Karpas-422 (cell line): ENCODE measurements around the gene CGB3. TPM values are rescaled to one million over a fixed set of nuclear protein-coding genes. Genes with fewer than 3 reads are reported as not detected.
"Not testable (repeated sequence)": the region's sequence is repeated elsewhere in the genome, so short reads cannot be mapped to it uniquely, and the experiment has no call there.

Source experiments
- DNase-seq: peaks from one replicate; pipeline ENCODE4 v3.0.0-alpha.2; 2015
- H2AFZ ChIP-seq: fragments of 200-600 bp; sonication (generic); 2 replicates; pipeline ENCODE4 v1.6.1; 2014; ENCODE audit warnings: antibody characterized with exemption, low read length, mixed read lengths
- H3K27ac ChIP-seq: fragments of 200-600 bp; sonication (generic); 2 replicates; pipeline ENCODE4 v1.5.1; 2014; ENCODE audit warnings: mild to moderate bottlenecking, low read length, moderate library complexity
- H3K27me3 ChIP-seq: fragments of 200-600 bp; sonication (generic); 2 replicates; pipeline ENCODE4 v1.6.1; 2014; ENCODE audit warnings: low read length, mixed read lengths
- H3K36me3 ChIP-seq: fragments of 200-600 bp; sonication (generic); 2 replicates; pipeline ENCODE4 v1.6.1; 2014; ENCODE audit warnings: low read length, mixed read lengths; ENCODE audit not compliant: insufficient read depth
- H3K4me1 ChIP-seq: fragments of 200-600 bp; sonication (generic); 2 replicates; pipeline ENCODE4 v1.6.1; 2014; ENCODE audit warnings: mild to moderate bottlenecking, low read length, mixed read lengths
- H3K4me2 ChIP-seq: fragments of 200-600 bp; sonication (generic); 2 replicates; pipeline ENCODE4 v1.6.1; 2014; ENCODE audit warnings: low read length, low read depth, mild to moderate bottlenecking; ENCODE audit not compliant: poor library complexity, severe bottlenecking
- H3K4me3 ChIP-seq: fragments of 200-600 bp; sonication (generic); 2 replicates; pipeline ENCODE4 v1.5.1; 2014; ENCODE audit warnings: mild to moderate bottlenecking, antibody characterized with exemption, low read length, mixed read lengths
- H3K79me2 ChIP-seq: fragments of 200-600 bp; sonication (generic); 2 replicates; pipeline ENCODE4 v1.6.1; 2014; ENCODE audit warnings: mild to moderate bottlenecking, low read length, mixed read lengths
- H3K9ac ChIP-seq: fragments of 200-600 bp; sonication (generic); 2 replicates; pipeline ENCODE4 v1.6.0; 2014; ENCODE audit warnings: low read length
- H3K9me2 ChIP-seq: fragments of 200-600 bp; sonication (generic), shearing (Covaris generic); replicated peaks from 2 replicates; pipeline ENCODE4 v1.6.0; 2014; ENCODE audit warnings: mild to moderate bottlenecking, low read length, moderate library complexity; ENCODE audit not compliant: insufficient read depth
- H3K9me3 ChIP-seq: fragments of 300-700, 200-600 bp; sonication (generic); 2 replicates; pipeline ENCODE4 v1.6.1; 2014; ENCODE audit warnings: low read length, mixed read lengths
- H4K20me1 ChIP-seq: fragments of 200-600 bp; sonication (generic); 2 replicates; pipeline ENCODE4 v1.6.1; 2014; ENCODE audit warnings: mild to moderate bottlenecking, antibody characterized with exemption, low read length, low read depth; ENCODE audit not compliant: insufficient read depth
- total RNA-seq: library from RNA; depleted of rRNA; stranded (reverse); fragments of >200 nt; shearing (Covaris generic); gene quantifications from 2 replicates; pipeline ENCODE4 v1.2.3, GENCODE V29; 2014; ENCODE audit warnings: low replicate concordance

CGB3 gene
- total RNA-seq, 1 experiment from 2014 or later: not detected

GRCh38 chr19:49022116-49022515 is 2.0 kb downstream of the CGB3 start:
- no peak overlapping the region for H3K9ac ChIP-seq
- no peak overlapping the region for H2AFZ ChIP-seq
- H3K4me2 ChIP-seq: no peak overlapping the region
- H3K27me3 ChIP-seq: no peaks in the 10 kb centered on the region
- H3K4me1 ChIP-seq: peaks cover 16% of the 10 kb centered on the region
- no peaks in the 10 kb centered on the region for H3K9me3 ChIP-seq
- no peak overlapping the region for H3K27ac ChIP-seq
- no peaks in the 10 kb centered on the region for H3K79me2 ChIP-seq
- H3K36me3 ChIP-seq: no peaks in the 10 kb centered on the region
- DNase-seq: peak; percentile 49
- no peak overlapping the region for H3K4me3 ChIP-seq
- no peaks in the 10 kb centered on the region for H3K9me2 ChIP-seq
- H4K20me1 ChIP-seq: peaks cover 22% of the 10 kb centered on the region; the same call in 1 of the 2 replicates

- no peaks in the 10 kb centered on the region for H3K36me3 ChIP-seq
- H3K27ac ChIP-seq: no peak overlapping the region
- DNase-seq: peak; percentile 78
- no peaks in the 10 kb centered on the region for H3K27me3 ChIP-seq
- H3K4me1 ChIP-seq: peaks cover 16% of the 10 kb centered on the region
- no peak overlapping the region for H3K4me3 ChIP-seq
- H3K9ac ChIP-seq: no peak overlapping the region
- no peaks in the 10 kb centered on the region for H3K9me2 ChIP-seq
- no peak overlapping the region for H2AFZ ChIP-seq
- H3K4me2 ChIP-seq: peak overlapping the region; percentile 8
- peaks cover 22% of the 10 kb centered on the region; the same call in 1 of the 2 replicates for H4K20me1 ChIP-seq
- no peaks in the 10 kb centered on the region for H3K9me3 ChIP-seq
- no peaks in the 10 kb centered on the region for H3K79me2 ChIP-seq
Measured at GRCh38 chr19:49020931-49021895, 2.9 kb downstream of the CGB3 start.

GRCh38 chr19:49020342-49020741 is 3.8 kb downstream of the CGB3 start:
- Histone ChIP-seq H3K4me1 (peaks cover 16% of the 10 kb centered on the region), H3K9ac (no peak overlapping the region), H3K79me2 (no peaks in the 10 kb centered on the region), H3K4me3 (no peak overlapping the region), H3K9me2 (no peaks in the 10 kb centered on the region), H3K27me3 (no peaks in the 10 kb centered on the region), H4K20me1 (peaks cover 22% of the 10 kb centered on the region; the same call in 1 of the 2 replicates), H2AFZ (no peak overlapping the region), H3K4me2 (no peak overlapping the region), H3K9me3 (no peaks in the 10 kb centered on the region), H3K27ac (no peak overlapping the region), H3K36me3 (no peaks in the 10 kb centered on the region)
- DNase-seq: peak; percentile 64

DNA sequence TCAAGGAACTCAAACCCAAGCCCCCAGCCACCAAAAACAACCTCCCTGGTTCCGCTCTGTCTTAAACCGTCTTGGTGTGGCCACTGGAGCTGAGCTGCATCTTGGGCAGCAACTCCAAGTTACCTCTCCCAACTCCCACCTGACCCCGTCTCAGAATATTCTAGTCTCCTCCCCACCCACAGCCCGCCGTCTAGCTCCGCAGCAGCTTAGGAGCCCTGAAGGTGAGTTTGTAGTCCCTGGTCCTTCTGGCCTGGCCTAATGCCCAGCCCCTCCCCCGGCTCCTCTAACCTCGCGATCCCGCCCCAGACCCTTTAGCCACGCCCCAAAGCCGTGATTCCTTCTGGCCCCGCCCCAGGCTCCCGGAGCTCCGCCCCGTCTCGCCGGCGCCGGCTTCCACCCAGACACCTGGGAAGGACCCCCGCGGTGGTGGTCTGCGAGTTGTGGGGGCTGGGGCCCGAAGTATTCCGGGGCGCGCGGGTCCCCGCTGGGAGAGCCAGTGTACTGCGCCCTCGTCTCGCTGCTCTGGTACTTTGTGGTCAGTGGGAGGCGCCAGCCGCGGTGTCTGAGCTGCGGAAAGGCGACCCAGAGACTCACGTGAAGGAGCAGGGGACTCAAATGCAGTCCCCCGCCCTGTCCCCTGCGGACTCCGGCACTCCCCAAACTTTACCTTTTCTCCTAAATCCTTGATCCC is 4.7 kb downstream of the CGB3 start:
- no peak overlapping the region for H3K4me2 ChIP-seq
- H3K4me1 ChIP-seq: peaks cover 16% of the 10 kb centered on the region
- H3K27me3 ChIP-seq: no peaks in the 10 kb centered on the region
- no peak overlapping the region for H3K9ac ChIP-seq
- H3K9me2 ChIP-seq: no peaks in the 10 kb centered on the region
- DNase-seq: peak; percentile 75
- no peak overlapping the region for H3K4me3 ChIP-seq
- H3K9me3 ChIP-seq: no peaks in the 10 kb centered on the region
- no peak overlapping the region for H3K27ac ChIP-seq
- no peaks in the 10 kb centered on the region for H3K36me3 ChIP-seq
- H3K79me2 ChIP-seq: no peaks in the 10 kb centered on the region
- no peak overlapping the region for H2AFZ ChIP-seq
- H4K20me1 ChIP-seq: peaks cover 23% of the 10 kb centered on the region; the same call in 1 of the 2 replicates

- not testable (repeated sequence) for H3K4me2 ChIP-seq, H3K79me2 ChIP-seq, H2AFZ ChIP-seq, H3K4me3 ChIP-seq, H3K9me3 ChIP-seq, H3K27ac ChIP-seq, H3K9ac ChIP-seq, H3K27me3 ChIP-seq, H3K36me3 ChIP-seq, H3K9me2 ChIP-seq
- peak; percentile 46 for DNase-seq
- H4K20me1 ChIP-seq: peaks cover 27% of the 10 kb centered on the region; the same call in 1 of the 2 replicates
- H3K4me1 ChIP-seq: peaks cover 16% of the 10 kb centered on the region
Measured at GRCh38 chr19:49018388-49019241, 5.5 kb downstream of the CGB3 start.

DNA sequence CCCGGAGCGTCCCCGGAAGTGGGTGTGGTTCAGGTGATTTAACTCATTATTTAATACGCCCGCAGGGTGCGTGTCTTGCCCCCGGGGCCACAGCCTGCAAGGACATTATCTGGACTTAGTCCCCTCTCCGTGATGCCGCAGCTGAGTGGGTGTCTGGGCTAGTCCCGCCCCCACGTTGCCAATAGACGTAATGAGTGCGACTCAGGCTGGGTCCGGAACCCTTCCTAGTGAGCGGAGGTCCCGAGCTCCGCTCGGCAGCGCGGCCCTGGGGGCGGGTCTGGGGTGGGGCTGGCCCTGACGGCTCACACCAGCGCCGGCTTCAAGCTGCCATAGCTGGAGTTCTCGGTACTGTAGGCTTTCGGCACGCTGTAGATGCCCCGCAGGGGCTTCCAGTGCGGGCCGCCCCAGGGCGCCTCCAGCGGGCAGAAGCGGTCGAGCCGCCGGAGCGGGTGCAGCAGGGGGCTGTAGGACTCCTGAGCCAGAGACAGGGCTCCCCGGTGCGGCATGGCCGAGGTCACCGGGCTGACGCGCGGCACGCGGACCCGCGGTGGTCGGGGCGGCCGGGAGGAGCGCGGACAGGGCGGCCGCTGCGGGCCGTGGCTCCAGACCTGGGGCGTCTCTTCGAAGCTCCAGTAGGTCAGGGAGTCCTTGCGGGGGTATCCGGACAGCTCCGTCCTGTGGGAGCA is 6.3 kb downstream of the CGB3 start:
- no peak overlapping the region for H3K27ac ChIP-seq

DNA sequence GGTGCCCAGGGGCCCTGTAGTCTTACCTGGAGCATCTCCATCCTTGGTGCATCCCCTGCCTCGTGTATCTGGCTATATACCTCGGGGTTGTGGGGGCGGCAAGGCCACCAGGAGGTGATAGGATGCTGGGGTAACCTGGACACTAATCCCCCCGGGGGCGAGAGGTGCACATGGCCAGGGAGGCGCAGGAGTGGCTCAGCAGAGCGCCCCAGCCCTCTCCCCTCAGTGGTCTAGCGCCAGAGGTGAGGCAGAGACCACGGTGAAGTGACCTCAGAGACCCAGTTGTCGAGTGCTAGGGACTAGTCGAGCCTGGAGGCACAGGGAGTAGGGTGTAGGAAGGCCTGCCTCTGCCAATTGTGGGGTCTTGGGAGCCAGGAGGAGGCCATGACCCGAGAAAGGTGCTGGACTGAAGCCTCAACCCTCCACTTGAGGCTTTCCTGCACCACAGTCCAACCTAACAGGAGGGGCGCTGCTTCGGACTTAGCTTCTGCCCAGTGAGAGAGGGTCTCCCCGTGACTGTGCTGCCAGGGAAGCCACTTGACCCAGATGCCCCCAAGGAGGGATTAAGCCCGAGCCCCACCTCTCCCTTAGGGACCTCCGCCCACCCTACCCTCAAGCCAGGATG is 7.0 kb downstream of the CGB3 start, which contains the start of gene LHB:
LHB (minus strand) TSS at position 51 of the 625 bp plus-strand sequence; CDS start at position 41, 10 bp downstream.
- no peak within 1 kb of the TSS for H3K9ac ChIP-seq
- peaks cover 27% of the 10 kb centered on the region; the same call in 1 of the 2 replicates for H4K20me1 ChIP-seq
- H3K27me3 ChIP-seq: no peaks in the 10 kb centered on the region
- H3K27ac ChIP-seq: no peak within 1 kb of the TSS
- DNase-seq: no peak
- H3K4me2 ChIP-seq: no peak within 1 kb of the TSS
- no peaks in the 10 kb centered on the region for H3K9me3 ChIP-seq
- H2AFZ ChIP-seq: no peak within 1 kb of the TSS
- H3K4me1 ChIP-seq: peaks cover 16% of the 10 kb centered on the region
- H3K9me2 ChIP-seq: no peaks in the 10 kb centered on the region
- peaks cover 6% of the 10 kb centered on the region; the same call in 1 of the 2 replicates for H3K36me3 ChIP-seq
- no peak within 1 kb of the TSS for H3K4me3 ChIP-seq
- H3K79me2 ChIP-seq: no peaks in the 10 kb centered on the region

More for the DNA sequence above, 6.3 kb downstream of the CGB3 start:
- H3K4me2 ChIP-seq: no peak overlapping the region
- H3K9me2 ChIP-seq: no peaks in the 10 kb centered on the region
- no peak overlapping the region for H3K4me3 ChIP-seq
- DNase-seq: peak; percentile 75
- peaks cover 6% of the 10 kb centered on the region; the same call in 1 of the 2 replicates for H3K36me3 ChIP-seq
- H2AFZ ChIP-seq: no peak overlapping the region
- H3K9ac ChIP-seq: no peak overlapping the region
- peaks cover 27% of the 10 kb centered on the region; the same call in 1 of the 2 replicates for H4K20me1 ChIP-seq
- H3K4me1 ChIP-seq: peaks cover 16% of the 10 kb centered on the region
- H3K79me2 ChIP-seq: no peaks in the 10 kb centered on the region
- H3K27me3 ChIP-seq: no peaks in the 10 kb centered on the region
- no peaks in the 10 kb centered on the region for H3K9me3 ChIP-seq
